HCT116 (cell line): ENCODE data around the gene THSD7B. TPM values are rescaled to one million over a fixed set of nuclear protein-coding genes. Genes with fewer than 3 reads are reported as not detected.

Source experiments
- ATAC-seq: fragments of 200-7000 bp; cut with Tn5 transposase; 2 replicates; pipeline ENCODE4 v1.9.1; 2020; ENCODE audit warnings: mild to moderate bottlenecking, moderate library complexity
- BruUV-seq: library from RNA; stranded (reverse); fragments of 400-500 nt; replicated peaks from 2 replicates; lab custom pipeline; 2021; lab: Mats Ljungman, UMichigan
- CTCF ChIA-PET: fragments of 300-600 bp; sonication (Branson Sonifier 250); formaldehyde crosslinking; loops from one replicate; lab custom pipeline; 2021; ENCODE audit warnings: antibody characterized with exemption; lab: Charles Lee
- POLR2A ChIA-PET: fragments of 300-600, 350-600 bp; sonication (Branson Sonifier 250); formaldehyde crosslinking; loops from one replicate; lab custom pipeline; 2021; ENCODE audit warnings: antibody characterized with exemption; lab: Charles Lee
- RAD21 ChIA-PET, 2 experiments: fragments of 300-600 bp; sonication (Branson Sonifier 250); formaldehyde crosslinking; loops; one replicate each; lab custom pipeline; 2023; ENCODE audit warnings: low total read pairs in 2 of 2; ENCODE audit not compliant: uncharacterized antibody in 2 of 2, unreplicated experiment in 2 of 2, low non-redundant PET in 1 of 2; lab: Charles Lee
- DNase-seq: peaks from one replicate; pipeline ENCODE4 v3.0.0-alpha.2; 2010; ENCODE audit warnings: low read depth, low spot score
- H2AFZ ChIP-seq: fragments of 200-600 bp; shearing (Covaris generic), sonication (generic); 2 replicates; pipeline ENCODE4 v1.6.1; 2017; ENCODE audit warnings: low read depth, mixed run types, mixed read lengths, antibody characterized with exemption, low read length; ENCODE audit not compliant: poor library complexity, severe bottlenecking
- H3K27ac ChIP-seq: 2 replicates; pipeline ENCODE4 v1.5.1; 2012; ENCODE audit warnings: low read depth, low read length
- H3K27me3 ChIP-seq: fragments of 200-600 bp; sonication (generic); 2 replicates; pipeline ENCODE4 v1.6.1; 2016; ENCODE audit warnings: mixed run types, low read length, mixed read lengths; ENCODE audit not compliant: insufficient read depth
- H3K36me3 ChIP-seq, 2 experiments: fragments of 200-500 bp in 1 of 2; fragments of 200-600 bp in 1 of 2; sonication (Bioruptor generic) in 1 of 2; sonication (generic) in 1 of 2; 2 replicates each; pipeline versions ENCODE4 v1.5.1 to v1.6.1; 2014 to 2016; ENCODE audit warnings: low read length in 2 of 2, inconsistent platforms in 1 of 2, mixed read lengths in 1 of 2, mixed run types in 1 of 2; ENCODE audit not compliant: insufficient read depth in 2 of 2, control insufficient read depth in 1 of 2
- H3K4me1 ChIP-seq, 2 experiments: fragments of 200-600 bp in 1 of 2; sonication (generic) in 1 of 2; 2 replicates each; pipeline versions ENCODE4 v1.5.1 to v1.6.1; 2012 to 2017; ENCODE audit warnings: low read length in 2 of 2, inconsistent platforms in 1 of 2, mild to moderate bottlenecking in 1 of 2, mixed read lengths in 1 of 2, mixed run types in 1 of 2, moderate library complexity in 1 of 2; ENCODE audit not compliant: insufficient read depth in 2 of 2, control insufficient read depth in 1 of 2
- H3K4me2 ChIP-seq: fragments of 200-600 bp; sonication (generic); 2 replicates; pipeline ENCODE4 v1.6.1; 2017; ENCODE audit warnings: mixed run types, low read length, mixed read lengths
- H3K4me3 ChIP-seq, 2 experiments: fragments of 200-600 bp in 1 of 2; sonication (generic) in 1 of 2; replicated peaks in 1 of 2; 2 replicates each; pipeline ENCODE4 v1.5.1; 2011 to 2016; ENCODE audit warnings: low read length in 2 of 2, control low read depth in 1 of 2, low read depth in 1 of 2, mild to moderate bottlenecking in 1 of 2, mixed read lengths in 1 of 2, mixed run types in 1 of 2
- H3K79me2 ChIP-seq: fragments of 200-600 bp; sonication (generic); 2 replicates; pipeline ENCODE4 v1.6.1; 2017; ENCODE audit warnings: mild to moderate bottlenecking, mixed run types, low read length, moderate library complexity, mixed read lengths; ENCODE audit not compliant: insufficient read depth
- H3K9ac ChIP-seq: fragments of 200-600 bp; sonication (generic); 2 replicates; pipeline ENCODE4 v1.6.1; 2016; ENCODE audit warnings: low read length, mixed read lengths
- H3K9me2 ChIP-seq: fragments of 200-600 bp; sonication (generic), shearing (Covaris generic); 2 replicates; pipeline ENCODE4 v1.6.1; 2017; ENCODE audit warnings: mixed run types, mild to moderate bottlenecking, moderate library complexity; ENCODE audit not compliant: insufficient read depth
- H3K9me3 ChIP-seq, 2 experiments: fragments of 200-500 bp in 1 of 2; fragments of 200-600 bp in 1 of 2; sonication (Bioruptor generic) in 1 of 2; sonication (generic) in 1 of 2; 2 replicates each; pipeline ENCODE4 v1.6.1; 2014 to 2017; ENCODE audit warnings: low read length in 2 of 2, mixed read lengths in 2 of 2, inconsistent platforms in 1 of 2, low read depth in 1 of 2, mild to moderate bottlenecking in 1 of 2, mixed run types in 1 of 2, moderate library complexity in 1 of 2; ENCODE audit not compliant: control insufficient read depth in 1 of 2, insufficient read depth in 1 of 2
- H4K20me1 ChIP-seq: fragments of 200-600 bp; sonication (generic), shearing (Covaris generic); 2 replicates; pipeline ENCODE4 v1.6.1; 2017; ENCODE audit warnings: mixed run types, mild to moderate bottlenecking, moderate library complexity; ENCODE audit not compliant: insufficient read depth
- CBX3 ChIP-seq: IDR thresholded peaks from 2 replicates; pipeline ENCODE4 v1.6.1; 2012; ENCODE audit warnings: low read depth
- CTCF ChIP-seq, 3 experiments: fragments of 200-600 bp in 1 of 3; sonication (generic) in 1 of 3; IDR thresholded peaks in 2 of 3; conservative IDR thresholded peaks in 1 of 3; 2 replicates each; pipeline ENCODE4 v1.5.1; 2012 to 2017; ENCODE audit warnings: low read depth in 2 of 3, low read length in 2 of 3, antibody characterized with exemption in 1 of 3, borderline replicate concordance in 1 of 3, control low read depth in 1 of 3, mild to moderate bottlenecking in 1 of 3, mixed read lengths in 1 of 3, mixed run types in 1 of 3, moderate library complexity in 1 of 3; ENCODE audit not compliant: insufficient read depth in 1 of 3
- EGR1 ChIP-seq: IDR thresholded peaks from 2 replicates; pipeline ENCODE4 v1.6.1; 2012; ENCODE audit warnings: low read depth
- ELF1 ChIP-seq: IDR thresholded peaks from 2 replicates; pipeline ENCODE4 v1.6.1; 2012; ENCODE audit warnings: low read depth, borderline replicate concordance
- EZH2phosphoT487 ChIP-seq: fragments of 200-600 bp; IDR thresholded peaks from 2 replicates; pipeline ENCODE4 v1.6.1; 2018; ENCODE audit warnings: antibody characterized with exemption, borderline replicate concordance
- JUND ChIP-seq: IDR thresholded peaks from 2 replicates; pipeline ENCODE4 v1.6.1; 2012
- REST ChIP-seq: IDR thresholded peaks from 2 replicates; pipeline ENCODE4 v1.6.1; 2012; ENCODE audit warnings: low read depth
- SP1 ChIP-seq: IDR thresholded peaks from 2 replicates; pipeline ENCODE4 v1.6.1; 2012; ENCODE audit warnings: low read depth
- TCF7L2 ChIP-seq: IDR thresholded peaks from 2 replicates; pipeline ENCODE4 v1.7.0; 2011; ENCODE audit warnings: borderline replicate concordance, inconsistent platforms; ENCODE audit not compliant: insufficient read depth, insufficient read length; ENCODE audit errors: extremely low read depth
- ZBTB33 ChIP-seq: IDR thresholded peaks from 2 replicates; pipeline ENCODE4 v1.6.1; 2011; ENCODE audit warnings: mild to moderate bottlenecking, low read length, moderate library complexity; ENCODE audit not compliant: insufficient replicate concordance; ENCODE audit errors: extremely low read depth
- intact Hi-C: fragments of 100-400 bp; cut with micrococcal nuclease; formaldehyde crosslinking; loops from 2 replicates; pipeline ENCODE4 v1.10.0; 2022
- total RNA-seq: library from RNA; stranded (reverse); gene quantifications from one replicate; pipeline ENCODE4 v1.2.1, GENCODE V29; 2021; ENCODE audit not compliant: unreplicated experiment

The THSD7B gene
- total RNA-seq, 1 experiment from 2014 or later, result not detected

- Histone ChIP-seq H3K9me3 (peaks cover 3 to 18% of the 10 kb centered on the region in 2 experiments; a peak in 2 of 4 replicates), H3K27me3 (no peaks in the 10 kb centered on the region), H3K4me3 (no peak overlapping the region), H2AFZ (no peak overlapping the region), H3K79me2 (no peaks in the 10 kb centered on the region), H4K20me1 (no peaks in the 10 kb centered on the region), H3K4me2 (no peak overlapping the region)
- no TSS peak for BruUV-seq
- POLR2A ChIA-PET, result no interaction called here
- intact Hi-C loops, result no loop called here
- TF ChIP-seq SP1 (no peak), TCF7L2 (no peak), EGR1 (no peak), CTCF (IDR thresholded peaks at IDR 0.05 in 2 of 3, conservative IDR thresholded peaks at IDR 0.05 in 1 of 3; ENCODE audit: borderline replicate concordance in 1 of 3, insufficient read depth in 1 of 3, low read depth in 2 of 3, low read length in 2 of 3) (no peak), ZBTB33 (no peak), ELF1 (no peak), REST (no peak), CBX3 (no peak), EZH2phosphoT487 (no peak), JUND (no peak)
- TF ChIP-seq, all 23 proteins: peak for 0
- no peaks in the 10 kb centered on the region for H3K36me3 ChIP-seq
- CTCF ChIA-PET, result no interaction called here
- H3K9me2 ChIP-seq, result no peaks in the 10 kb centered on the region
- H3K9ac ChIP-seq, result no peak overlapping the region
- H3K27ac ChIP-seq, result no peak overlapping the region
- RAD21 ChIA-PET, result no interaction called here
- no peaks in the 10 kb centered on the region for H3K4me1 ChIP-seq
- ATAC-seq (no peak), DNase-seq (no peak)
Measured at GRCh38 chr2:137138263-137138662, 372.9 kb downstream of the THSD7B start.
